IMR-90 (cell line): ENCODE results near the gene ARF5. TPM values are rescaled to one million over a fixed set of nuclear protein-coding genes. Genes with fewer than 3 reads are reported as not detected.

ENCODE experiments used
- ATAC-seq: fragments of 200-7000 bp; cut with Tn5 transposase; 2 replicates; pipeline ENCODE4 v1.9.1; 2020; ENCODE audit warnings: low read depth, mild to moderate bottlenecking, moderate library complexity
- BruUV-seq: library from RNA; stranded (reverse); fragments of 400-500 nt; replicated peaks from 2 replicates; lab custom pipeline; 2021; lab: Mats Ljungman, UMichigan
- CTCF ChIA-PET: fragments of 300-600 bp; formaldehyde crosslinking; extraction: SDS; loops from one replicate; lab custom pipeline; 2021; ENCODE audit warnings: antibody characterized with exemption; lab: Yijun Ruan, JAX
- POLR2A ChIA-PET: fragments of 300-600 bp; sonication (Branson Sonifier 250); formaldehyde crosslinking; loops from one replicate; lab custom pipeline; 2022; ENCODE audit warnings: antibody characterized with exemption; ENCODE audit not compliant: unreplicated experiment; lab: Charles Lee
- DNase-seq: peaks from one replicate; pipeline ENCODE4 v3.0.0; 2013
- H2AFZ ChIP-seq: replicated peaks from 2 replicates; pipeline ENCODE3; 2013; ENCODE audit warnings: low read length, mild to moderate bottlenecking; ENCODE audit not compliant: poor library complexity
- H2AK5ac ChIP-seq: 2 replicates; pipeline ENCODE4 v1.6.1; 2013; ENCODE audit warnings: low read depth, low read length, inconsistent platforms
- H2AK9ac ChIP-seq: replicated peaks from 2 replicates; pipeline ENCODE3; 2013; ENCODE audit warnings: mild to moderate bottlenecking, low read depth, low read length, moderate library complexity; ENCODE audit not compliant: poor library complexity
- H2BK120ac ChIP-seq: 2 replicates; pipeline ENCODE4 v1.6.1; 2013; ENCODE audit warnings: low read depth, low read length, inconsistent platforms
- H2BK15ac ChIP-seq: 3 replicates; pipeline ENCODE4 v1.6.1; 2013; ENCODE audit warnings: low read depth, low read length, inconsistent platforms
- H2BK20ac ChIP-seq: 2 replicates; pipeline ENCODE4 v1.6.1; 2013; ENCODE audit warnings: low read depth, mild to moderate bottlenecking, inconsistent platforms, low read length, moderate library complexity
- H2BK5ac ChIP-seq: 2 replicates; pipeline ENCODE4 v1.6.1; 2013; ENCODE audit warnings: mild to moderate bottlenecking, low read depth, low read length, inconsistent platforms; ENCODE audit not compliant: poor library complexity, severe bottlenecking
- H3K14ac ChIP-seq: replicated peaks from 2 replicates; pipeline ENCODE4 v1.6.1; 2013; ENCODE audit warnings: low read depth, low read length, inconsistent platforms
- H3K18ac ChIP-seq: 2 replicates; pipeline ENCODE4 v1.6.1; 2013; ENCODE audit warnings: low read depth, low read length, control low read depth
- H3K23ac ChIP-seq: 2 replicates; pipeline ENCODE4 v1.6.1; 2013; ENCODE audit warnings: low read depth, low read length, inconsistent platforms
- H3K27ac ChIP-seq: 2 replicates; pipeline ENCODE4 v1.5.1; 2013; ENCODE audit warnings: mild to moderate bottlenecking, control low read depth, low read length; ENCODE audit not compliant: insufficient read depth
- H3K27me3 ChIP-seq: 2 replicates; pipeline ENCODE4 v1.6.1; 2013; ENCODE audit warnings: low read length; ENCODE audit not compliant: control insufficient read depth, insufficient read depth
- H3K36me3 ChIP-seq: 2 replicates; pipeline ENCODE4 v1.6.1; 2013; ENCODE audit warnings: low read length, mixed read lengths; ENCODE audit not compliant: control insufficient read depth, insufficient read depth
- H3K4ac ChIP-seq: 2 replicates; pipeline ENCODE4 v1.6.1; 2013; ENCODE audit warnings: low read depth, low read length, inconsistent platforms
- H3K4me1 ChIP-seq: 2 replicates; pipeline ENCODE4 v1.6.1; 2013; ENCODE audit warnings: low read length, mixed read lengths; ENCODE audit not compliant: control insufficient read depth, insufficient read depth
- H3K4me2 ChIP-seq: 2 replicates; pipeline ENCODE4 v1.6.1; 2013; ENCODE audit warnings: low read depth, mild to moderate bottlenecking, control low read depth, low read length, moderate library complexity
- H3K4me3 ChIP-seq: 2 replicates; pipeline ENCODE4 v1.5.1; 2013; ENCODE audit warnings: low read depth, mild to moderate bottlenecking, control low read depth, low read length, moderate library complexity; ENCODE audit not compliant: insufficient read depth
- H3K56ac ChIP-seq: 2 replicates; pipeline ENCODE4 v1.6.1; 2013; ENCODE audit warnings: low read length, inconsistent platforms; ENCODE audit not compliant: insufficient read depth; ENCODE audit errors: extremely low read depth
- H3K79me1 ChIP-seq, 2 experiments: 2 replicates each; pipeline ENCODE4 v1.6.1; 2013; ENCODE audit warnings: low read length in 2 of 2, inconsistent platforms in 1 of 2, low read depth in 1 of 2
- H3K9ac ChIP-seq: 2 replicates; pipeline ENCODE4 v1.6.1; 2013; ENCODE audit warnings: low read depth, low read length, control low read depth
- H3K9me1 ChIP-seq: 2 replicates; pipeline ENCODE4 v1.6.1; 2013; ENCODE audit warnings: low read length, inconsistent platforms; ENCODE audit not compliant: insufficient read depth
- H3K9me3 ChIP-seq: 2 replicates; pipeline ENCODE4 v1.6.1; 2013; ENCODE audit warnings: low read length; ENCODE audit not compliant: control insufficient read depth, insufficient read depth
- H4K20me1 ChIP-seq: 2 replicates; pipeline ENCODE4 v1.6.1; 2013; ENCODE audit warnings: low read length, inconsistent platforms; ENCODE audit not compliant: insufficient read depth
- H4K5ac ChIP-seq: 2 replicates; pipeline ENCODE4 v1.6.1; 2013; ENCODE audit warnings: mild to moderate bottlenecking, low read depth, low read length, control low read depth
- H4K8ac ChIP-seq, 2 experiments: 2 replicates each; pipeline ENCODE4 v1.6.1; 2013; ENCODE audit warnings: low read depth in 2 of 2, low read length in 2 of 2, control low read depth in 1 of 2, inconsistent platforms in 1 of 2
- H4K91ac ChIP-seq: 2 replicates; pipeline ENCODE4 v1.6.1; 2013; ENCODE audit warnings: low read depth, low read length, inconsistent platforms; ENCODE audit not compliant: insufficient read depth
- WGBS, 2 experiments: methylation state at CpG; one replicate each; pipeline versions ENCODE4 v1.1.5 to v1.1.7; 2013; ENCODE audit warnings: missing lambda C conversion rate in 2 of 2; ENCODE audit not compliant: insufficient read length in 1 of 2; ENCODE audit errors: extremely low coverage in 2 of 2; 5-methylcytosine and 5-hydroxymethylcytosine counted together
- dilution Hi-C: fragments of 300-500 bp; cut with HindIII; formaldehyde crosslinking; loops from one replicate; pipeline ENCODE4 v1.14.3; 2018; ENCODE audit warnings: low sequenced_read_pairs; ENCODE audit not compliant: unreplicated experiment
- in situ Hi-C: fragments of 300-500 bp; cut with MboI; formaldehyde crosslinking; loops from 3 replicates; pipeline ENCODE4 v1.14.3; 2019; ENCODE audit warnings: low sequenced_read_pairs, inconsistent platforms, mixed read lengths
- intact Hi-C: fragments of 100-400 bp; cut with micrococcal nuclease; formaldehyde crosslinking; loops from 2 replicates; pipeline ENCODE4 v1.10.0; 2022
- polyA plus RNA-seq, 3 experiments: library from polyadenylated mRNA; depleted of rRNA; stranded (reverse); fragments of >200 nt; gene quantifications; 2 replicates each; pipeline ENCODE4 v1.2.3, GENCODE V29; 2012; ENCODE audit warnings: low replicate concordance in 1 of 3
- total RNA-seq: library from RNA; depleted of rRNA; stranded (reverse); fragments of >200 nt; gene quantifications from 2 replicates; pipeline ENCODE4 v1.2.3, GENCODE V29; 2012
- TF ChIP-seq, protein P1 (sequence below): conservative IDR thresholded peaks from 2 replicates; pipeline ENCODE4 v1.5.1; 2012; ENCODE audit warnings: mild to moderate bottlenecking, low read depth, low read length, improper control_type of control experiment

Gene ARF5
- total and polyA plus RNA-seq, 2 of the 4 experiments (the other 2 are of a cell fraction) = 128 to 274 TPM

DNA sequence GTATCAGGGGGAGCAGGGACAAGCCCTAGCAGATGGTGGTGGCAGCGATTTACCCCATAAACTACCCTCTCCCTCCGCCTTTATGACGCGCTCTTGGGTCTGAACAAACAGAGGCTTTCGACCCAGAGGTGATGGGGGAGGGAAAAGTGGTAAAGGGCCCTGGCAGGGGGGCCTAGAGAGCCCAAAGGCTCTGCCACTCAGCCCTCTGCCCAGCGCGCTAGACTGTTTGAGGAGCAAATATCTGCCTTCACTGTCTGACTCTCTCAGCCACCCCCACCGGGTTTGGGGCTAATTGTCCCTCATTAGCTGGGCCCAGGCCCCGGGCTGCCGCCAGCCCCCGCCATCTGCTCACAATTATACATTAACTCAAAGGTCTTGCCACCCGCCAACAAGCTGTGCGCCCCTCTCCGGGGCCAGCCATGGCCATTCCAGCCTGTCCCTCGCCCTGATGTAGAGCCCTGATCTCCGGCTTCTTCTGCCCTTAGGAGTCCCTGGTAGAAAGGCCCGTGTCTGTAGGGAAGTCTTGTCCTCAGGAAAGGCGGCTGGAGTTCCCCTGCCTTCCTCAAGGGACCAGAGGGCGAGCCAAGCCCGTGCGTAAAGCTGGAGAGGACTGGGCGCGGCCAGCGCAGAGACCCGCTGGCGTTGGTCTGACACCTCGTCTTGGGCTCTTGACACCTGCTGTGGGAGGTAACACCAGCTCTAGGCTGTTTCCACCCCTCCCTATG is 31.6 kb downstream of the ARF5 start:
- peaks cover 71% of the 10 kb centered on the region for H3K27me3 ChIP-seq
- no peak overlapping the region for H3K56ac ChIP-seq
- no peak overlapping the region for H2BK120ac ChIP-seq
- H4K8ac ChIP-seq = no peak overlapping the region
- no peak overlapping the region for H3K4me3 ChIP-seq
- no peak overlapping the region for H3K9ac ChIP-seq
- intact Hi-C loops (no loop called here), in situ Hi-C loops (no loop called here), dilution Hi-C loops (no loop called here)
- no peak overlapping the region for H3K4ac ChIP-seq
- TF ChIP-seq, protein P1, sequence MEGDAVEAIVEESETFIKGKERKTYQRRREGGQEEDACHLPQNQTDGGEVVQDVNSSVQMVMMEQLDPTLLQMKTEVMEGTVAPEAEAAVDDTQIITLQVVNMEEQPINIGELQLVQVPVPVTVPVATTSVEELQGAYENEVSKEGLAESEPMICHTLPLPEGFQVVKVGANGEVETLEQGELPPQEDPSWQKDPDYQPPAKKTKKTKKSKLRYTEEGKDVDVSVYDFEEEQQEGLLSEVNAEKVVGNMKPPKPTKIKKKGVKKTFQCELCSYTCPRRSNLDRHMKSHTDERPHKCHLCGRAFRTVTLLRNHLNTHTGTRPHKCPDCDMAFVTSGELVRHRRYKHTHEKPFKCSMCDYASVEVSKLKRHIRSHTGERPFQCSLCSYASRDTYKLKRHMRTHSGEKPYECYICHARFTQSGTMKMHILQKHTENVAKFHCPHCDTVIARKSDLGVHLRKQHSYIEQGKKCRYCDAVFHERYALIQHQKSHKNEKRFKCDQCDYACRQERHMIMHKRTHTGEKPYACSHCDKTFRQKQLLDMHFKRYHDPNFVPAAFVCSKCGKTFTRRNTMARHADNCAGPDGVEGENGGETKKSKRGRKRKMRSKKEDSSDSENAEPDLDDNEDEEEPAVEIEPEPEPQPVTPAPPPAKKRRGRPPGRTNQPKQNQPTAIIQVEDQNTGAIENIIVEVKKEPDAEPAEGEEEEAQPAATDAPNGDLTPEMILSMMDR = no peak
- CTCF ChIA-PET = no interaction called here
- peak overlapping the region; percentile 57 for H2AK9ac ChIP-seq
- no peaks in the 10 kb centered on the region for H3K9me1 ChIP-seq
- 0% methylated on average over 2 of the region's 27 CpGs; no CpG with 5 or more reads in 1 of the 2 experiments for WGBS, 2 experiments
- H3K27ac ChIP-seq = no peak overlapping the region
- POLR2A ChIA-PET = no interaction called here
- DNase-seq = no peak
- 0 out of 2 replicates have a peak, but pooled peaks cover 2% of the 10 kb centered on the region for H3K4me1 ChIP-seq
- H4K20me1 ChIP-seq = no peaks in the 10 kb centered on the region
- H3K4me2 ChIP-seq = no peak overlapping the region
- no peak overlapping the region for H2AK5ac ChIP-seq
- H3K18ac ChIP-seq = no peak overlapping the region
- H4K91ac ChIP-seq = no peak overlapping the region
- peak overlapping the region; percentile 41 for H2AFZ ChIP-seq
- H3K23ac ChIP-seq = no peak overlapping the region
- no peak for ATAC-seq
- no peak overlapping the region for H2BK15ac ChIP-seq
- H2BK5ac ChIP-seq = no peak overlapping the region
- BruUV-seq = no TSS peak
- H3K9me3 ChIP-seq = no peaks in the 10 kb centered on the region; the same call in 1 of the 2 replicates
- no peaks in the 10 kb centered on the region for H3K36me3 ChIP-seq
- no peak overlapping the region for H2BK20ac ChIP-seq
- no peak overlapping the region for H3K14ac ChIP-seq
- no peaks in the 10 kb centered on the region for H3K79me1 ChIP-seq
- no peak overlapping the region for H4K5ac ChIP-seq
